Left lung (tissue), 10 donors: Measurements from ENCODE around the gene AKAP8L. TPM values are rescaled to one million over a fixed set of nuclear protein-coding genes. Genes with fewer than 3 reads are reported as not detected.
"Not testable (repeated sequence)": the region's sequence is repeated elsewhere in the genome, so short reads cannot be mapped to it uniquely, and the experiment has no call there.

Experiments
- ATAC-seq: fragments of 200-7000 bp; cut with Tn5 transposase; one replicate; pipeline ENCODE4 v1.9.1; 2020; ENCODE audit warnings: moderate library complexity
- DNase-seq, 4 donors: peaks; one replicate each; pipeline ENCODE4 v3.0.0-alpha.2; 2013 to 2020
- H3K27ac ChIP-seq, 2 donors: fragments of 200-600 bp; sonication (generic) in 1 of 2; one replicate each; pipeline versions ENCODE4 v1.5.0 to v1.8.0; 2020 to 2021
- H3K27me3 ChIP-seq, 2 donors: fragments of 200-600 bp; sonication (generic) in 1 of 2; one replicate each; pipeline versions ENCODE4 v1.5.0 to v1.8.0; 2020 to 2021
- H3K36me3 ChIP-seq, 2 donors: fragments of 200-600 bp; sonication (generic) in 1 of 2; one replicate each; pipeline versions ENCODE4 v1.5.0 to v1.8.0; 2020 to 2021
- H3K4me1 ChIP-seq, 2 donors: fragments of 200-600 bp; one replicate each; pipeline ENCODE4 v1.8.0; 2021
- H3K4me3 ChIP-seq, 2 donors: fragments of 200-600 bp; sonication (generic) in 1 of 2; one replicate each; pipeline versions ENCODE4 v1.5.0 to v1.8.0; 2020 to 2021; ENCODE audit warnings: mild to moderate bottlenecking in 1 of 2
- H3K9me3 ChIP-seq, 2 donors: fragments of 200-600 bp; sonication (generic) in 1 of 2; one replicate each; pipeline versions ENCODE4 v1.5.0 to v1.8.0; 2020 to 2021
- intact Hi-C, 2 donors: fragments of 100-400 bp; cut with DNase I; formaldehyde crosslinking; loops; one replicate each; pipeline versions ENCODE4 v1.11.2 to v1.14.2; 2022
- polyA plus RNA-seq, 6 donors: library from polyadenylated mRNA; unstranded; fragments of 120-200 nt; gene quantifications; one replicate each; pipeline ENCODE4 v1.2.1, GENCODE V29; 2013; ENCODE audit not compliant: insufficient read length in 6 of 6
- total RNA-seq, 2 donors: library from RNA; stranded (reverse); fragmentation: NEBNext Ultra II Directional; extraction: Animal tissue kit (Norgen Biotek cat#: 25700); gene quantifications; one replicate each; pipeline ENCODE4 v1.2.1, GENCODE V29; 2021
- TF ChIP-seq, protein P1 (sequence below), 2 donors: fragments of 200-600 bp; sonication (generic) in 1 of 2; IDR thresholded peaks; one replicate each; pipeline versions ENCODE4 v1.5.0 to v1.8.0; 2021; ENCODE audit warnings: antibody characterized with exemption in 2 of 2
- donor health status: DM: no; HTN: yes; CAD: no.
- donor health status: DM: no; HTN: no; CAD: no.

AKAP8L gene
- total and polyA plus RNA-seq, 8 donors = 76.4 to 129 (median 107) TPM

DNA sequence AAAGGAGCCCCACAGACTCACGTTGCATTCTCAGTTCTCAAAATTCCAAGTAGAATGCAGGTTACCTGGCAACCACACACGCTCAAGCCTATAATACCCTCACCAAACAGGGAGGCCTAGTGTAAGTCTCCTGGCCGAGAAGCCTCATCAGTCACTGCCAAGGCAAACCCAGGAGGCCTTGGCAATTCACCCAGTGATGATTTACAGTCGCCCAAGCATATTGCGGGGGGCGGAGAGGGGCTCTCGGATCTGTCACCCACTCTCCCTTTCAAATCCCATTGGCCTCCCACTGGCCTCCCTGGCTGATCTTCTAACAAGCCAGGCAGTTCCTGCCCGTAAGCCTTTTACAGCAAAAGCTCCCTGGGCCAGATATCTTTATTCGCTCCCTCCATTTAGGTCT lies 1.1 kb downstream of the AKAP8L start:
- TF ChIP-seq, protein P1, sequence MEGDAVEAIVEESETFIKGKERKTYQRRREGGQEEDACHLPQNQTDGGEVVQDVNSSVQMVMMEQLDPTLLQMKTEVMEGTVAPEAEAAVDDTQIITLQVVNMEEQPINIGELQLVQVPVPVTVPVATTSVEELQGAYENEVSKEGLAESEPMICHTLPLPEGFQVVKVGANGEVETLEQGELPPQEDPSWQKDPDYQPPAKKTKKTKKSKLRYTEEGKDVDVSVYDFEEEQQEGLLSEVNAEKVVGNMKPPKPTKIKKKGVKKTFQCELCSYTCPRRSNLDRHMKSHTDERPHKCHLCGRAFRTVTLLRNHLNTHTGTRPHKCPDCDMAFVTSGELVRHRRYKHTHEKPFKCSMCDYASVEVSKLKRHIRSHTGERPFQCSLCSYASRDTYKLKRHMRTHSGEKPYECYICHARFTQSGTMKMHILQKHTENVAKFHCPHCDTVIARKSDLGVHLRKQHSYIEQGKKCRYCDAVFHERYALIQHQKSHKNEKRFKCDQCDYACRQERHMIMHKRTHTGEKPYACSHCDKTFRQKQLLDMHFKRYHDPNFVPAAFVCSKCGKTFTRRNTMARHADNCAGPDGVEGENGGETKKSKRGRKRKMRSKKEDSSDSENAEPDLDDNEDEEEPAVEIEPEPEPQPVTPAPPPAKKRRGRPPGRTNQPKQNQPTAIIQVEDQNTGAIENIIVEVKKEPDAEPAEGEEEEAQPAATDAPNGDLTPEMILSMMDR (IDR thresholded peaks at IDR 0.05) = no peak
- H3K27ac ChIP-seq = peak overlapping the region in 1 of 2 donors; percentile 87

DNA sequence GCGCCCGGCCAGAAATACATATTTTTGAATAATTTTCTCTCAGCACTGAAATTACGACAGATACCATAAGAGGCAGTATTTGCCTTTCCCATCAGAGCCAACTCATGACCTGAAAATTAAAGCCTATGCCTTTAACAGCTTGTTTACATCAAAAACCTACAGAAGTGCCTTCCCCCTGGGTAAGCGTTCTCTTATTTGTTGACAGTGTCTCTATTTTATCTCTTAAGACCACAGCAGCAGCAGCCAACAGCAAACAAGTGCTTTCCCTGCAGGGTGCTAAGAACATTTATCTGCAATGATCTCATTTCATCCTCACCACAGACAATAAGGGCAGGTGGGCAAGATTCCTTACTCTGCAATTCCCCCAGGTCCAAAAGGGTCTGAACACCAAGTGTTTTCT lies 6.0 kb downstream of the AKAP8L start:
- peaks cover 19 to 61% of the 10 kb centered on the region in 2 donors for H3K4me1 ChIP-seq
- H3K9me3 ChIP-seq = no peaks in the 10 kb centered on the region
- DNase-seq = no peak
- no peak overlapping the region for H3K4me3 ChIP-seq
- no peak overlapping the region for H3K27ac ChIP-seq
- intact Hi-C loops = no loop called here
- H3K36me3 ChIP-seq = peaks cover 0 to 43% of the 10 kb centered on the region in 2 donors
- no peaks in the 10 kb centered on the region for H3K27me3 ChIP-seq
- TF ChIP-seq, protein P1 (IDR thresholded peaks at IDR 0.05) = no peak
- no peak for ATAC-seq

More for the DNA sequence above, 1.1 kb downstream of the AKAP8L start:
- no peak for DNase-seq
- intact Hi-C loops = no loop called here
- Histone ChIP-seq H3K27me3 (no peaks in the 10 kb centered on the region), H3K4me3 (peak overlapping the region; percentile 93 to 100), H3K4me1 (peaks cover 18 to 56% of the 10 kb centered on the region in 2 donors), H3K9me3 (no peaks in the 10 kb centered on the region), H3K36me3 (peaks cover 0 to 26% of the 10 kb centered on the region in 2 donors)
- no peak for ATAC-seq

DNA sequence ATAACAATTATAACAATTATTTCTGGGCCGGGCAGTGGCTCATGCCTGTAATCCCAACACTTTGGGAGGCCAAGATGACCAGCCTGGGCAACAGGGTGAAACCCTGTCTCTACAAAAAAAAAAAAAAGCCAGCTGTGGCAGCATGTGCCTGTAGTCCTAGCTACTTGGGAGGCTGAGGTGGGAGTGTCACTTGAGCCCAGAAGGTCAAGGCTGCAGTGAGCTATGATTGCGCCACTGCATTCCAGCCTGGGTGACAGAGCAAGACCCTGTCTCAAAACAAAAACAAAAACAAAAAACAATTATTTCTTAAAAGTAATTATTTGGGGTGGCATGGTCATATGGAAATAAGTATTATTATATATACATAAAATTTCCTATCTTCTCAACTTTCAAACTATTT lies 7.4 kb downstream of the AKAP8L start:
- intact Hi-C loops = not testable (repeated sequence)
- Histone ChIP-seq H3K4me1 (peaks cover 11 to 55% of the 10 kb centered on the region in 2 donors), H3K27ac (peak overlapping the region in 1 of 2 donors; percentile 21)

DNA sequence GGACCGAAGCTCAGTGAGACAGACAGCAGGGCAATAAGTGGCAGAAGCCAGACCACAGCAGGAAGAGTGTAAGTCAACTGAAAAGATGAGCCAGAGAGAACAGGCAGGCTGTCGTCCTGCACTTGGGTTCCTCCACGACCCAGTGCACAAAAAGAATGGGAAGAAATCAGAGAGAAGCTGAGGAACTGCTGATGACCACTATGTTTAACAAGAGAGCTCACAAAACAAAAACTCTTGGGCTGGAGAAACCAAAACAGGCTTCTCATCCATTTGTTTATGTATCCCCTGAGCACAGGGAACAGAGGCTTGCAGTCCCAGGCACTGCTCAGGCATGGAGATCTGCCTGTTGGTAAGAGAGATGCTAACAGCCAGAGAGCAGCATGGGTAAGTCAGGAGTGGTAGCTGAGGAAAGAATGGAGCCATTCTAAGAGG lies 14.0 kb downstream of the AKAP8L start:
- H3K4me3 ChIP-seq = no peak overlapping the region
- H3K27ac ChIP-seq = no peak overlapping the region
- no peaks in the 10 kb centered on the region for H3K9me3 ChIP-seq
- TF ChIP-seq, protein P1 (IDR thresholded peaks at IDR 0.05) = no peak
- intact Hi-C loops = no loop called here
- peaks cover 0 to 28% of the 10 kb centered on the region in 2 donors for H3K4me1 ChIP-seq
- DNase-seq = no peak
- H3K36me3 ChIP-seq = peaks cover 0 to 65% of the 10 kb centered on the region in 2 donors
- H3K27me3 ChIP-seq = no peaks in the 10 kb centered on the region
- no peak for ATAC-seq

More for the DNA sequence above, 7.4 kb downstream of the AKAP8L start:
- H3K4me3 ChIP-seq, DNase-seq, H3K9me3 ChIP-seq, ATAC-seq, H3K27me3 ChIP-seq: not testable (repeated sequence)
- H3K36me3 ChIP-seq = peaks cover 0 to 43% of the 10 kb centered on the region in 2 donors

DNA sequence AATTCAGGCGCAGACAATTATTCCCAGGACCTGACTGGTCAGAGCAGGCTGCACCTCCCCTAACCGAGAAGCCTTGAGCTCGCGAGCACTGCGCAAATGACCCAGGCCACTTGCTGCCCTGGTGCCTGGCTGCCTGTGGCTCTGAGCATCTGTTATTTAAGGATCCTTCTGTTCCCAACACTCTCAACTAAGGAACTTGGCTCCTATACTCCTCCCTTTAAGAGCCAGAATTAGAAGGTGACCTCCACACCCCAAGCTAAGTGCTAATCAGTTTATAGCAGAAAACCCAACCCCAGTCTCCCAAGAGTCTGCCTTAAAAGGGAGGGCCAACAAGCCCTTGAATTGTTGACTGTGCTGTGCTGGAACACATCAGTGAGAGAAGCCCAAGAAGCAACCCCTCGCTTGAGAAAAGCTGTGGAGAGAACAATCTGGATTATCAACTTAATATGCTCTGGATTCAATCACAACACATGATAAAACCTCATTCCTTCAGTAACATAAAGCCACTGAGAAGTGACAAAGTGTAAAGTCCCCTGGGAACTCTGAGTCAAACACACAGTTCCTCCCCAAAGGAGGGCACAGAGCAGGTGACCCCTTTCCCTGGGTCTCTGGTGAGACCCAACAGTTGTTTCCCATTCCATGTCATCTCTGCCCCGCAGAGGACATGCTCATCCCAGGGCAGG lies 14.6 kb downstream of the AKAP8L start:
- H3K4me1 ChIP-seq = peaks cover 0 to 26% of the 10 kb centered on the region in 2 donors
- DNase-seq = no peak
- TF ChIP-seq, protein P1 (IDR thresholded peaks at IDR 0.05) = no peak
- H3K27me3 ChIP-seq = no peaks in the 10 kb centered on the region
- peaks cover 0 to 65% of the 10 kb centered on the region in 2 donors for H3K36me3 ChIP-seq
- intact Hi-C loops = no loop called here
- peak; percentile 86 for ATAC-seq
- H3K9me3 ChIP-seq = no peaks in the 10 kb centered on the region
- no peak overlapping the region for H3K27ac ChIP-seq
- no peak overlapping the region for H3K4me3 ChIP-seq
